NCI-H128 (cell line): Measurements from ENCODE around the gene CTXN1.
"Not testable (repeated sequence)": the region's sequence is repeated elsewhere in the genome, so short reads cannot be mapped to it uniquely, and the experiment has no call there.

Source experiments
- DNase-seq: peaks from one replicate; lab custom pipeline; 2025; ENCODE audit not compliant: unreplicated experiment; lab: John Stamatoyannopoulos, UW

CTXN1 gene

GRCh38 chr19:7926021-7926726 is at the start of gene CTXN1:
Gene CTXN1, minus strand, starts transcription at chr19:7926135. Its CDS starts 597 bp downstream, at chr19:7925538.
- DNase-seq, result no peak

DNA sequence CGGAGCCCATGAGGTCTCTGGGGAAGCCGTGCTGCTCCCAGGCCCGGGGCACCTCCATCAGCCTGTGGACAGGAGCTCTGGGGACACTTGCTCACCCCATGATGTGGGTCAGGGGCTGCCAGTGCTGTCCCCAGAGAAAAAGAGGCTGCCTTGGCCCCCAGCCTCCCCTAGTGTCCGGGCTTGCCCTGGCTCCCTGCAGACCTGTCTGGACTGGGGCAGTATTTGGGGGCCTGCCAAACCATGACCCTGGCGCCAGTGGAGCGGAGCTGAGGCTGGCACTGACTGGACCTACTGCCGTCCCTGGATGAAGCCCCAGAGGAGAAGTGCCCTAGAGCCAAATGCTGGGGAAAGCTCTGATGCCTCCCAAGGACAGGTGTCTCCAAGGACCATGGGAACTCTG is 49.1 kb upstream of the CTXN1 start:
- no peak for DNase-seq

GRCh38 chr19:7973883-7974282 is 47.9 kb upstream of the CTXN1 start:
- no peak for DNase-seq

GRCh38 chr19:7971553-7972520 is 45.9 kb upstream of the CTXN1 start:
- no peak for DNase-seq

- DNase-seq, result peak; percentile 12
Observed at GRCh38 chr19:7970716-7971448, 44.9 kb upstream of the CTXN1 start.

DNA sequence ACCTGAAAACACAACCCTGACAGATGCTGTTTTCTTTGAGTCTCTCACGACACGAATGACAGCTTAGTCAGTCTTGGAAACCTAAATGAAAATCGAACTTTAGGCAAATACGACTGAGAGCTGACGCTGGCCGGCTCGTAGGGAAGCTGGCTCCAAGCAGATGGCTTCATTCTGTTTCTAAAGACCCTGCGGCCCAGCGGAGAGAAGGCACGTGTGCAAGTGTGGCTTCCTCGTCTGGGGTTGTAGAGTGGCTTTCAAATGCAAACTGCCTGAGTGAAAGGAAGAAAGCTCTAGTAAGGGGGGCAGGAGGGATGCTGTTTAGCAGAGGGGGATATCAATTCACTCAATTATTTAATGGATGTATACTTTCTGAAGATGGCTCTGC is 43.6 kb upstream of the CTXN1 start:
- DNase-seq, result no peak

GRCh38 chr19:7968796-7969554 is 43.0 kb upstream of the CTXN1 start:
- no peak for DNase-seq

- DNase-seq, result no peak
Observed at GRCh38 chr19:7968008-7968795, 42.3 kb upstream of the CTXN1 start.

GRCh38 chr19:7965921-7966665 is 40.2 kb upstream of the CTXN1 start:
- DNase-seq, result no peak

DNA sequence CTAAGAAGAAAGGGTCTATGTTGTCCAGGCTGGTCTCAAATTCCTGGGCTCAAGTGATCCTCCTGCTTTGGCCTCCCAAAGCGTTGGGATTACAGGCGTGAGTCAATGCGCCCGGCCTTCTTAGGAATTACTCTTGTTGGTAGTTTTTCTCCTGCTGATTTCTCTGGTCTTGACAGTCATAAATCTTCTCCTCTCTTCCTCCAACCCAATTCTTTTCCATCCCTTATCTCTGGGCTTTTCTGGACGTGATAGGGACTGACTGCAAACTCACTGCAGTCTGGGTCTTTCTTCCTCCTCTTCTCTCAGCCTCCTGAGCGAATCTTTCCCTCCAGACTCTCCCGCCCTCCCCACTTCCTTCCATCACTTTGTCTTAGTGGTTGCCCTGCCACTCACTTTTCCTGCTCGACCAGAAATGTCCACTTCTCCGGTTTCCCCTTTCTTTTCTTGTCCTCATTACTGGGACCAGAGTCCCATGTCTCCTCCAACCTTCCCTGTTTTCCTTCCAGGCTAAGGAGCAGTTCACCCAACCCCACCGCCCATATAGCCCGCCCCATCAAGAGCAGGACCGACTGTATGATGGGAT is 39.4 kb upstream of the CTXN1 start:
- no peak for DNase-seq

GRCh38 chr19:7963566-7963965 is 37.6 kb upstream of the CTXN1 start:
- no peak for DNase-seq

DNA sequence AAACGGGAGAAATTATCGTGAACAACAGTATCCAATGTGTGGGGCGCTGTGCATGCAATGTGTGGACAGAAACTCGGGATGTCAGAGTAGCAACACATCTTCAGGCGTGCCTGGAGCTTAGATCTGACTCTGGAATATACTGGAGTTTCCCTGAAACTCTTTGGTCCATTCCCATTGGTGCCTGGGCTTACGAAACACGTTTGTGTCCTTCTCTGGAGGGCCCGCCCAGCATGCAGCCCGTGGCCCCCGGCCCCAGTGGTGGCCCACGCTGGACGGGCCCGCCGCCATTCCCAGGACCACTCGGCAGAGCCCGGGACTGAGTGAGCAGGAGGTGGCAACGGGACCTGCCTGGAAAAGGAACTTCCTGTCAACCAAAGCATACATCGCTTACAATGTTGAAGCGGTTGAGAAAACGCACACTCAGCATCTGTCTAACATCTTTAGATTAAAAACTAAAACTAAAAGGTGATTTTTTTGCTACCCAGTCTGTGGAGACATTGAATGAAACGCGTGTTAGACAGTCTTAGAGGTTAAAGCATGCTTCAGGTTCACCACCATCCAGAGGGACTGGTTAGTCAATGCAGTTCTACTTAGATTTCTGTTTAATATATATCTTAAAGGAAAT is 36.8 kb upstream of the CTXN1 start:
- no peak for DNase-seq

DNA sequence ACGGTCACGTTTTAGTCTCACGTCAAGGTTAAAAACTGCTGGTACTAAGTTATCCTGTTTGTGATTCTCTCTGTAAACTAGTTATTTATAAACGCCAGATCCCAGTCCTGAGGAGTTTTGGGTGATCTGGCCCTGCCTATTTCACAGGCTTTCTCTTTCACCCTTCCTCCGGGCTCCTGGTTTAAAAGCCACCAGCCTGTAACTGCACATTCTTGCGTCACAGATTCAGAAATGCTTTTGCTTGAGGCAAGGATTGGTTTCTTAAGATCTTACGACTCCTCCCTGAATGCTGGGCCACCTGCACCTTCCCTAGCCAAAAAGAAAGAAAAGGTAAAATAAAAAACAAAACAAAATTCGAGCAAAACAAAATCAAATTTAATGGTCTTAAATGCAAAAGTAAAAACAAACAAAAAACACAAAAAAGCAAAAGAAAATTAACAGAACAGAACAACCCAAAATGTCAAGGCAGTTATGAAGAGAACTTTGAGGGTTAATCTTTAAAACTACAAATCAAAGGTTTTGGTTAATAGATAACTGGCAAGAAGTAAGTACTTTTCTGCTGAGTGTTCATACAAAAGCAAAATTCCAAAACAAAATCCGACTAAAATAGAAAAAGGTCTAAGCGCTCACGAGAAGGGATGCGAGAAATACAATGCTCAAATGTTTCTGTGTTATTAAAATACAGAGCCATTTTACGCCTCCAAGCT is 36.1 kb upstream of the CTXN1 start:
- no peak for DNase-seq

DNA sequence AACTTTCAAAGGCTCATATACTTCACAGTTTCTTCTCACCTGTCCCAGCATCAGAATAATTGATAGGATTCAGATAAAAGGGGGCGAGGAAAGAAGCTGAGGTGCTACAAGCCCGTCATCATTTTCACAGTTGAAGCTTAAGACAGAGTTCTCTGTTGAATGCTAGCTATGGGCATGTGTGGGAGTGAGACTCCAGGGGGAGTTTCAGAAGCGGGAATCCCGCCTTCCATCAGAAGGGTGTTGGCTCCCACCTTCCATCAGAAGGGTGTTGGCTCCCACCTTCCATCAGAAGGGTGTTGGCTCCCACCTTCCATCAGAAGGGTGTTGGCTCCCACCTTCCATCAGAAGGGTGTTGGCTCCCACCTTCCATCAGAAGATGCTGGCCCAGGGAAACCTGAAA is 35.1 kb upstream of the CTXN1 start:
- not testable (repeated sequence) for DNase-seq

- no peak for DNase-seq
Observed at GRCh38 chr19:7959211-7959610, 33.3 kb upstream of the CTXN1 start.

- DNase-seq, result no peak
Observed at GRCh38 chr19:7955696-7956095, 29.8 kb upstream of the CTXN1 start.

- no peak for DNase-seq
Observed at GRCh38 chr19:7953576-7953975, 27.6 kb upstream of the CTXN1 start.

DNA sequence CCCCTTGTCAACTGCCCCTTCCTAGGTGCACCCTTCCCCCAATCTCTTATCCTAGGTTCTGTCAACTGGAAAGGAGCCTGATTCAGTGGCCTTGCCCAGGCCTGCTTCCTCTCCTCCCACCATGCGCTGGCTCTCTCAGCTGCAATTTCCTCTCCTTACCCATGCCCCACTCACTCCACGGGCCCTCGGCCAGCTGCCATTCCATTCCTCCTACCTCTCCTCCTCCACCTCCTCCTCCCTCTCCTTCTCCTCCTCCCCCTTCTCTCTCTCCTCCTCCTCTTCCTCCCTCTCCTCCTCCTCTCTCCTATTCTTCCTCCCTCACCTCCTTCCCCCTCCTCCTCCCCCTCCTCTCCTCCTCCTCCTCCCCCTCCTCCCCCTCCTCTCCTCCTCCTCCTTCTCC is 27.1 kb upstream of the CTXN1 start:
- DNase-seq, result no peak
